Esophagus squamous epithelium (tissue), 5 donors: Measurements from ENCODE around the gene VARS1. TPM values are rescaled to one million over a fixed set of nuclear protein-coding genes. Genes with fewer than 3 reads are reported as not detected.
"Not testable (repeated sequence)": the region's sequence is repeated elsewhere in the genome, so short reads cannot be mapped to it uniquely, and the experiment has no call there.

Experiments used
- DNase-seq: peaks from one replicate; lab custom pipeline; 2025; lab: John Stamatoyannopoulos, UW
- H3K27ac ChIP-seq, 4 donors: fragments of 200-600 bp; sonication (generic); one replicate each; pipeline ENCODE4 v1.5.1; 2016 to 2019; ENCODE audit warnings: mild to moderate bottlenecking in 1 of 4
- H3K27me3 ChIP-seq, 4 donors: fragments of 200-600 bp; sonication (generic); 1 replicate in 3 of 4; 2 replicates in 1 of 4; pipeline versions ENCODE4 v1.5.1 to v1.6.0; 2017 to 2021; ENCODE audit warnings: antibody characterized with exemption in 1 of 4
- H3K36me3 ChIP-seq, 3 donors: fragments of 200-600 bp; sonication (generic); one replicate each; pipeline ENCODE4 v1.5.1; 2016 to 2019
- H3K4me1 ChIP-seq, 3 donors: fragments of 200-600 bp; sonication (generic); one replicate each; pipeline ENCODE4 v1.5.1; 2017 to 2019
- H3K4me3 ChIP-seq, 4 donors: fragments of 200-600 bp; sonication (generic); 1 replicate in 3 of 4; 2 replicates in 1 of 4; pipeline ENCODE4 v1.5.1; 2016 to 2019; ENCODE audit warnings: mild to moderate bottlenecking in 2 of 4, moderate library complexity in 1 of 4
- H3K9me3 ChIP-seq, 3 donors: fragments of 200-600 bp; sonication (generic); one replicate each; pipeline ENCODE4 v1.5.1; 2016 to 2019
- POLR2A ChIP-seq, 4 donors: fragments of 450-650 bp; IDR thresholded peaks; one replicate each; pipeline ENCODE4 v1.6.1; 2017; ENCODE audit warnings: antibody characterized with exemption in 4 of 4, mild to moderate bottlenecking in 4 of 4, moderate library complexity in 3 of 4
- WGBS, 2 donors: methylation state at CpG; one replicate each; pipeline ENCODE4 v1.1.5; 2018; 5-methylcytosine and 5-hydroxymethylcytosine counted together
- intact Hi-C: fragments of 100-400 bp; cut with DNase I; formaldehyde crosslinking; loops from one replicate; pipeline ENCODE4 v1.15.0; 2022
- total RNA-seq, 4 donors: library from RNA; depleted of rRNA; stranded (reverse); fragments of >200 nt; gene quantifications; one replicate each; pipeline ENCODE4 v1.1.0, GENCODE V29; 2016
- TF ChIP-seq, protein P1 (sequence below), 6 experiments: fragments of 450-650 bp in 4 of 6; fragments of 200-600 bp in 2 of 6; sonication (generic) in 2 of 6; IDR thresholded peaks; one replicate each; pipeline ENCODE4 v1.5.1; 2016 to 2019; ENCODE audit warnings: antibody characterized with exemption in 6 of 6, mild to moderate bottlenecking in 4 of 6, moderate library complexity in 4 of 6
- donor health status: DM: yes; HTN: yes; CAD: no.

VARS1 gene
- total RNA-seq, 4 donors from 2014 or later: 35.0 to 72.3 (median 45.5) TPM

DNA sequence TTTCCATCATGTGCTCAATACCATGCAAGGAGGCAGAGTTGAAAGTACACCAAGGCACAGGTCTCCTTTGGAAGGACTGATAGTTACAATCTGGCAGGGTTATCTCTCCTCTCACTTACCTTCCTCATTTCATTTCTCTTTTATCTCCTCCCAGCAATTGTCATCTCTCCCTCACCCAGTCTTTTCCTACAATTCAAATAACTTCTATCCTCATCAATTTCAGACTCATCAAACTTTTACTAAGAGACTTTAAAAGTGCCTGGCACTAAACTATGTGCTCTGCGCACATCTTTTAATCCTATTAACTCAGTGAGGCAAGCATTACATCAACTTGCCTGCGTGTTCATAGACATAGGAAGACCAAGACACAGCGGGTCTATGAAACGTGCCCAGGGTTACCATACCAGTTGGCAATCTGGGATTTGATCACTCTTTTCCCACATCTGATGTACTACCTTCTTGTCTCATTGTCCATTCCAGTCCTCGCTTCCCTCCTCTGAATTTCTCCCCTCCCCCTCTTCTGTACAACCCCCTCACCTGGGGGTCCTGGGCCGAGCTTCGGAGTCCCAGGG lies 1.2 kb downstream of the VARS1 start:
- 10 to 20% methylated on average over 5 to 7 of the region's 7 CpGs for WGBS, 2 donors
- H3K36me3 ChIP-seq: peaks cover 0 to 50% (median 12%) of the 10 kb centered on the region in 3 donors
- no peak for DNase-seq
- H3K4me1 ChIP-seq: peaks cover 3 to 65% (median 16%) of the 10 kb centered on the region in 3 donors
- peak overlapping the region; percentile 95 to 98 (median 96) for H3K27ac ChIP-seq
- intact Hi-C loops: no loop called here
- H3K4me3 ChIP-seq: peak overlapping the region; percentile 85 to 100 (median 88)
- TF ChIP-seq, protein P1, sequence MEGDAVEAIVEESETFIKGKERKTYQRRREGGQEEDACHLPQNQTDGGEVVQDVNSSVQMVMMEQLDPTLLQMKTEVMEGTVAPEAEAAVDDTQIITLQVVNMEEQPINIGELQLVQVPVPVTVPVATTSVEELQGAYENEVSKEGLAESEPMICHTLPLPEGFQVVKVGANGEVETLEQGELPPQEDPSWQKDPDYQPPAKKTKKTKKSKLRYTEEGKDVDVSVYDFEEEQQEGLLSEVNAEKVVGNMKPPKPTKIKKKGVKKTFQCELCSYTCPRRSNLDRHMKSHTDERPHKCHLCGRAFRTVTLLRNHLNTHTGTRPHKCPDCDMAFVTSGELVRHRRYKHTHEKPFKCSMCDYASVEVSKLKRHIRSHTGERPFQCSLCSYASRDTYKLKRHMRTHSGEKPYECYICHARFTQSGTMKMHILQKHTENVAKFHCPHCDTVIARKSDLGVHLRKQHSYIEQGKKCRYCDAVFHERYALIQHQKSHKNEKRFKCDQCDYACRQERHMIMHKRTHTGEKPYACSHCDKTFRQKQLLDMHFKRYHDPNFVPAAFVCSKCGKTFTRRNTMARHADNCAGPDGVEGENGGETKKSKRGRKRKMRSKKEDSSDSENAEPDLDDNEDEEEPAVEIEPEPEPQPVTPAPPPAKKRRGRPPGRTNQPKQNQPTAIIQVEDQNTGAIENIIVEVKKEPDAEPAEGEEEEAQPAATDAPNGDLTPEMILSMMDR (IDR thresholded peaks at IDR 0.05): no peak
- TF ChIP-seq POLR2A (IDR thresholded peaks at IDR 0.05): no peak
- no peaks in the 10 kb centered on the region for H3K27me3 ChIP-seq
- no peaks in the 10 kb centered on the region for H3K9me3 ChIP-seq

DNA sequence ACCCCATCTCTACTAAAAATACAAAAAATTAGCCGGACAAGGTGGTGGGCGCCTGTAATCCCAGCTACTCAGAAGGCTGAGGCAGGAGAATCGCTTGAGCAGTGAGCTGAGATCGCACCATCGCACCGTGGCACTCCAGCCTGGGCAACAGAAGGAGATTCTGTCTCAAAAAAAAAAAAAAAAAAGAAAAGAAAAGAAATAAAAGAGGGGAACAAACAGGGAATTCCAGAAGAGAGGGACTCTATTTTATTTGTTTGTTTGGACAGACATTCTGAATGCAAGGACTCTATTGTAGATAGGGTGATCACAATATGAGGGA lies 1.7 kb downstream of the VARS1 start:
- intact Hi-C loops, H3K9me3 ChIP-seq, DNase-seq, H3K4me3 ChIP-seq, H3K27me3 ChIP-seq: not testable (repeated sequence)
- Histone ChIP-seq H3K36me3 (peaks cover 0 to 53% (median 12%) of the 10 kb centered on the region in 3 donors), H3K4me1 (peaks cover 3 to 65% (median 16%) of the 10 kb centered on the region in 3 donors), H3K27ac (peak overlapping the region; percentile 95 to 98 (median 96))
- 81 to 87% methylated on average over 6 of the region's 6 CpGs for WGBS, 2 donors

DNA sequence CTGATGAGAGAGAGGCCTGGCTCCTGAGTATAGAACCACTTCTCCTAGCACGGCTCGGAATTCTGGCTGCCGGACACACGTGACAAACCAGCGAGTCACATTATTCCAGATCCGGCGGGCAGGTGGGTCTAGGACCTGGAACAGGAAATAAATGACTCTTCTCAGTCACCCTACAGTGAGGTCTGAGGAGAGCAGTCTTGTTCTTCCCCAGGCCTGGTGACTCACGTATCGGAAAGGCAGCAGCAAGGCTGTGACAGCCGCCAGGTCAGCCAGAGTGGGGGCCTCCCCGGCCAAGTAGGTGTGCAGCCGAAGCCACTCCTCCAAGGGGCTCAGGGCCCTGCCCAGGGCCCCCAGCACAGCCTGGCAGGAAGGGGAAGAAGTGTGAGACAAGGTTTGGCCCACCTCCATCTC lies 2.8 kb downstream of the VARS1 start:
- intact Hi-C loops: no loop called here
- WGBS, 2 donors: 45 to 65% methylated on average over 5 to 6 of the region's 12 CpGs
- Histone ChIP-seq H3K27me3 (no peaks in the 10 kb centered on the region), H3K27ac (peak overlapping the region; percentile 7 to 63 (median 56)), H3K9me3 (no peaks in the 10 kb centered on the region), H3K4me1 (peaks cover 3 to 61% (median 16%) of the 10 kb centered on the region in 3 donors), H3K36me3 (peaks cover 0 to 54% (median 12%) of the 10 kb centered on the region in 3 donors), H3K4me3 (no peak overlapping the region)
- no peak for DNase-seq
- no peak for TF ChIP-seq POLR2A (IDR thresholded peaks at IDR 0.05)
- TF ChIP-seq, protein P1 (IDR thresholded peaks at IDR 0.05): no peak

DNA sequence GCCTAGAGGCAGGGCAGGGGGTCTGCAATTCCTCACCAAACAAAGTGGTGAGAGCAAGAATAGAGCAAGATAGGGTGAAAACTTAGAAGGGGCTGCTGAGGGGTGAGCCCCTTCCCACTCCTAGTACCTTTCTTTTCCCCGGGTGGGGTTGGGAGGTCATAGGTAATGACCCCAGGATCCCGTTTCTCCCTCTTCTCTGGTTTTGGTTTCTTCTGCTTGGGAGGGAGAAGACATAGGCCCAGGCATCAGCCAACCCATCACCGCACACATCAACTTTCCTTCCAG lies 3.5 kb downstream of the VARS1 start:
- Histone ChIP-seq H3K36me3 (peaks cover 0 to 55% (median 12%) of the 10 kb centered on the region in 3 donors), H3K27ac (peak overlapping the region in 1 of 4 donors; percentile 17), H3K4me3 (no peak overlapping the region), H3K27me3 (no peaks in the 10 kb centered on the region), H3K9me3 (no peaks in the 10 kb centered on the region), H3K4me1 (peaks cover 3 to 54% (median 16%) of the 10 kb centered on the region in 3 donors)
- TF ChIP-seq, protein P1 (IDR thresholded peaks at IDR 0.05): no peak
- no peak for TF ChIP-seq POLR2A (IDR thresholded peaks at IDR 0.05)
- WGBS, 2 donors: 74 to 89% methylated on average over 3 of the region's 3 CpGs
- DNase-seq: no peak
- intact Hi-C loops: no loop called here

DNA sequence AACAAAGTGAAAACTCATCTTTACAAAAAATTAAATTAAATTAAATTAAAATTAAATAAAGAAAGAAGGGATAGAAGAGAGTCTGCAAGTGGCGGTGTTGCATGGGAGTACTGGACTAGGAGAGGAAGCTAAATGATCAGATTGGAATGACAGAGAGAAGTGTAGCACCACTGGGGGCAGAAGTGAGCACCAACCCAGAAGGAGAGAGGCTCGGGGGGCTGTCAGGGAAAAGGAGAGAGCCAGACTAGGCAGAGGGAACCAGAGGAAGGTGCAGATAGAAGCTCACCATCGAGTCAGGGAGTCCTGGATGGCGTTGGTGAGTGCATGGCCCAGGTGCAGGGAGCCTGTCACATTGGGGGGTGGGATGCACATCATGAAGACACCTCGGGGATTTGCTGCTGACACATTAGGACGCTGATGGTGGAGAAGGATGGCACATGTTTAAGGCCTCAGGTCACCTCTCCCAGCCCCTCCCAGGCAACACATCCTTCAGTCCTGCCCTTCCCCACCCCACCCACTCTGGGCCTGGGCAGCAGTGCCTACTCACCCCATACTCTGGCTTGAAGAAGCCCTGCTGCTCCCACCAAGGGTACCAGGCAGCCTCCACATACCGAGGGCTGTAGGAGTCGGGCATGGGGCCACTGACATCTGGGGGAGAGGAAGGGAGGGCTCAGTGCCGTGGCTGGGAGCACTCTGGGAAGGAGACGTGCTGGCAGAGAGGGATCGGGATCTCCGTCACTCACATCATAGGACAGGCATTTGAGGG lies 4.0 kb downstream of the VARS1 start:
- 46 to 68% methylated on average over 6 to 10 of the region's 12 CpGs for WGBS, 2 donors
- Histone ChIP-seq H3K4me1 (peaks cover 3 to 48% (median 15%) of the 10 kb centered on the region in 3 donors), H3K27me3 (no peaks in the 10 kb centered on the region), H3K9me3 (no peaks in the 10 kb centered on the region), H3K27ac (peak overlapping the region in 1 of 4 donors; percentile 22), H3K4me3 (no peak overlapping the region), H3K36me3 (peaks cover 0 to 55% (median 12%) of the 10 kb centered on the region in 3 donors)
- intact Hi-C loops: no loop called here
- DNase-seq: no peak
- TF ChIP-seq POLR2A (IDR thresholded peaks at IDR 0.05): no peak
- TF ChIP-seq, protein P1 (IDR thresholded peaks at IDR 0.05): peak in 5 of 6 experiments; percentile 22 to 53 (median 47)
